Measurements from ENCODE around the gene KIT. TPM values are rescaled to one million over a fixed set of nuclear protein-coding genes. Genes with fewer than 3 reads are reported as not detected.
A peak's percentile ranks its signal among the peaks of the same experiment; 100 is the strongest.

KIT gene
- total RNA-seq, 1 donor from 2014 or later: 16.7 TPM

GRCh38 chr4:54659749-54660535 is 2.2 kb downstream of the KIT start:
- H3K27me3 ChIP-seq: no peaks in the 10 kb centered on the region
- H3K9me3 ChIP-seq: no peaks in the 10 kb centered on the region
- peak overlapping the region in 1 of 2 donors; percentile 62 for H3K4me3 ChIP-seq
- intact Hi-C loops (cut with DNase I): no loop called here
- no peak for DNase-seq (ENCODE audit: extremely low spot score in 2 of 2)
- no peaks in the 10 kb centered on the region for H3K36me3 ChIP-seq
- peaks cover 43% of the 10 kb centered on the region for H3K4me1 ChIP-seq
- H3K27ac ChIP-seq: no peak overlapping the region
- no peak for TF ChIP-seq CTCF (IDR thresholded peaks at IDR 0.05)
- no peak for TF ChIP-seq POLR2A (IDR thresholded peaks at IDR 0.05)
- TF ChIP-seq POLR2AphosphoS5 (IDR thresholded peaks at IDR 0.05; ENCODE audit: insufficient read depth in 1 of 2, low read depth in 1 of 2): no peak

DNA sequence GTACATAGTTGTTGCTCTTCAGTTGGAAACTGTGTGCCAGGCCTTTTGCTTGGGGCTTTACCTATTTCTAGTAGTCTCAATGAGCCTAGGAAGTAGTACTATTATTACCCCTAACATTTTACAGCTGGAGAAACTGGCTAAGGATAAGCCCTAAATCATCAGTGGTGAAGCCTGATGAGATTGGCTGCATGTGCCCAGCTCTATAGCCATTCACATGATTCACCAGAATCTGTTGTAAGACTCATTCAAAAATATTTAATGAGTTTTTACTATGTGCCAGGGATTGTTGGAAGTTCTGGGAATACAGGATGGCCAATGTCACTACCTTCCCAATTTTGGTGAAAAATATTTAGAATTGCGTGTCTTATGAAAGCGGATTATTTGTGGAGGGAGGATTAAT is 2.8 kb downstream of the KIT start:
- Histone ChIP-seq H3K9me3 (no peaks in the 10 kb centered on the region), H3K36me3 (no peaks in the 10 kb centered on the region), H3K27ac (no peak overlapping the region), H3K4me3 (no peak overlapping the region), H3K4me1 (peaks cover 43% of the 10 kb centered on the region), H3K27me3 (no peaks in the 10 kb centered on the region)
- intact Hi-C loops (cut with DNase I): no loop called here
- no peak for DNase-seq (ENCODE audit: extremely low spot score in 2 of 2)
- TF ChIP-seq POLR2A (IDR thresholded peaks at IDR 0.05): no peak
- TF ChIP-seq POLR2AphosphoS5 (IDR thresholded peaks at IDR 0.05; ENCODE audit: insufficient read depth in 1 of 2, low read depth in 1 of 2): no peak
- TF ChIP-seq CTCF (IDR thresholded peaks at IDR 0.05): no peak

GRCh38 chr4:54661169-54661568 is 3.4 kb downstream of the KIT start:
- Histone ChIP-seq H3K27me3 (no peaks in the 10 kb centered on the region), H3K4me3 (no peak overlapping the region), H3K4me1 (peaks cover 43% of the 10 kb centered on the region), H3K27ac (no peak overlapping the region), H3K36me3 (no peaks in the 10 kb centered on the region), H3K9me3 (no peaks in the 10 kb centered on the region)
- intact Hi-C loops (cut with DNase I): no loop called here
- TF ChIP-seq CTCF (IDR thresholded peaks at IDR 0.05) (no peak), POLR2AphosphoS5 (IDR thresholded peaks at IDR 0.05; ENCODE audit: insufficient read depth in 1 of 2, low read depth in 1 of 2) (no peak), POLR2A (IDR thresholded peaks at IDR 0.05) (no peak)
- DNase-seq (ENCODE audit: extremely low spot score in 2 of 2): no peak

- H3K4me3 ChIP-seq: no peak overlapping the region
- no peaks in the 10 kb centered on the region for H3K36me3 ChIP-seq
- intact Hi-C loops (cut with DNase I): no loop called here
- peaks cover 43% of the 10 kb centered on the region for H3K4me1 ChIP-seq
- no peaks in the 10 kb centered on the region for H3K27me3 ChIP-seq
- no peak for DNase-seq (ENCODE audit: extremely low spot score in 2 of 2)
- TF ChIP-seq POLR2A (IDR thresholded peaks at IDR 0.05) (no peak), POLR2AphosphoS5 (IDR thresholded peaks at IDR 0.05; ENCODE audit: insufficient read depth in 1 of 2, low read depth in 1 of 2) (no peak), CTCF (IDR thresholded peaks at IDR 0.05) (no peak)
- no peak overlapping the region for H3K27ac ChIP-seq
- no peaks in the 10 kb centered on the region for H3K9me3 ChIP-seq
Observed at GRCh38 chr4:54661686-54662085, 3.9 kb downstream of the KIT start.

DNA sequence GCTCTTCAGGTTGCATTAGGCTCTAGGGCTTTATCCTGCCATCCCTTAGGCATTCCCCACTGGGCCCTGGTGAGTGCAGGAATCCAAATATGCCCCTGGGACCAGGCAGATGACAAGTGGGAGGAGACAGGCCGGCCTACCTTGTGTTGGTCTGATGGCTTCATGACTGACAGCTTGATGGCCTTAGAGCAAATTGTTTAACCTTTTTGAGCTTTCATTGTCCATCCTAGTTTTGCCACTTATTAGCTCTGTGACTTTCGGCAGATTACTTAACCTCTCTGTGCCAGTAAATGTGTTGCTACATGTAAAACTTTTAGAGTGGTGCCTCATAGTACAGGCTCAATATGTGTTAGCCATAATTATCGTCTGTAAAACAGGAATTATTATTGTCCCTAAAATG is 4.4 kb downstream of the KIT start:
- Histone ChIP-seq H3K4me3 (no peak overlapping the region), H3K36me3 (no peaks in the 10 kb centered on the region), H3K4me1 (peaks cover 40% of the 10 kb centered on the region), H3K9me3 (no peaks in the 10 kb centered on the region), H3K27ac (no peak overlapping the region), H3K27me3 (no peaks in the 10 kb centered on the region)
- no peak for DNase-seq (ENCODE audit: extremely low spot score in 2 of 2)
- intact Hi-C loops (cut with DNase I): no loop called here
- TF ChIP-seq POLR2A (IDR thresholded peaks at IDR 0.05): no peak
- TF ChIP-seq POLR2AphosphoS5 (IDR thresholded peaks at IDR 0.05; ENCODE audit: insufficient read depth in 1 of 2, low read depth in 1 of 2): no peak
- TF ChIP-seq CTCF (IDR thresholded peaks at IDR 0.05): no peak

All from vagina (tissue), 2 donors.